Right ventricle myocardium inferior (tissue), 1 donor: Measurements from ENCODE around the gene METTL2A. TPM values are rescaled to one million over a fixed set of nuclear protein-coding genes. Genes with fewer than 3 reads are reported as not detected.
"Not testable (repeated sequence)": the region's sequence is repeated elsewhere in the genome, so short reads cannot be mapped to it uniquely, and the experiment has no call there.

Experiments
- ATAC-seq: fragments of 200-7000 bp; cut with Tn5 transposase; one replicate; pipeline ENCODE4 v1.9.1; 2020; ENCODE audit warnings: mild to moderate bottlenecking, moderate library complexity
- DNase-seq: peaks from one replicate; pipeline ENCODE4 v3.0.0; 2021; ENCODE audit errors: missing footprints
- intact Hi-C: fragments of 100-400 bp; cut with DNase I; formaldehyde crosslinking; loops from one replicate; pipeline ENCODE4 v1.11.0; 2022
- long read RNA-seq: library from polyadenylated mRNA; unstranded; transcript quantifications from one replicate; pipeline ENCODE4 v2.0.0, GENCODE V29; 2021
- total RNA-seq: library from RNA; stranded (reverse); fragmentation: NEBNext Ultra II Directional; extraction: Animal tissue kit (Norgen Biotek cat#: 25700); gene quantifications from one replicate; pipeline ENCODE4 v1.2.1, GENCODE V29; 2021
- donor health status: DM: no; HTN: yes; CAD: no; lungs with severe emphysema.

METTL2A gene
- 15.0 TPM for total RNA-seq
- long read RNA-seq, transcript METTL2A-201 (9 exons, 2,537 nt), result major isoform, 6 of 7 reads
- long read RNA-seq, partial matches to known transcripts, result 0 of 7 reads
- long read RNA-seq, other reads (novel, unspliced or antisense), result 0 of 7 reads

- ATAC-seq, result peak; percentile 96
- DNase-seq, result peak; percentile 87
- intact Hi-C loops, result not testable (repeated sequence)
These were observed at the start of gene METTL2A for GRCh38 chr17:62423647-62424461. Gene METTL2A (plus strand): TSS chr17:62423897. CDS start chr17:62423903, 6 bp downstream.

GRCh38 chr17:62380253-62380652, 43.4 kb upstream of the METTL2A start, which contains the start of gene EFCAB3:
Gene EFCAB3 (plus strand): TSS chr17:62380553. CDS start chr17:62382980, 2,427 bp downstream.
- intact Hi-C loops, result no loop called here
- ATAC-seq (no peak), DNase-seq (no peak)

- intact Hi-C loops, result no loop called here
- ATAC-seq, result no peak
- no peak for DNase-seq
These were observed 42.1 kb upstream of the METTL2A start for GRCh38 chr17:62381561-62381960.

GRCh38 chr17:62388856-62389255, 34.8 kb upstream of the METTL2A start:
- intact Hi-C loops, result no loop called here
- DNase-seq (no peak), ATAC-seq (no peak)

- ATAC-seq, result no peak
- DNase-seq, result no peak
- intact Hi-C loops, result no loop called here
These were observed 30.8 kb upstream of the METTL2A start for GRCh38 chr17:62392908-62393307.

GRCh38 chr17:62398891-62399290, 24.8 kb upstream of the METTL2A start:
- DNase-seq (no peak), ATAC-seq (no peak)
- intact Hi-C loops, result no loop called here

- DNase-seq (no peak), ATAC-seq (no peak)
- intact Hi-C loops, result no loop called here
These were observed 18.2 kb upstream of the METTL2A start for GRCh38 chr17:62405451-62405850.

GRCh38 chr17:62413090-62413489, 10.6 kb upstream of the METTL2A start:
- DNase-seq, ATAC-seq, intact Hi-C loops: not testable (repeated sequence)

GRCh38 chr17:62426214-62426613, 2.5 kb downstream of the METTL2A start:
- ATAC-seq, DNase-seq, intact Hi-C loops: not testable (repeated sequence)

- intact Hi-C loops, DNase-seq, ATAC-seq: not testable (repeated sequence)
These were observed 11.6 kb downstream of the METTL2A start for GRCh38 chr17:62435251-62435650.

- ATAC-seq, intact Hi-C loops, DNase-seq: not testable (repeated sequence)
These were observed 17.5 kb downstream of the METTL2A start for GRCh38 chr17:62441181-62441580.

- intact Hi-C loops, result no loop called here
- ATAC-seq (no peak), DNase-seq (no peak)
These were observed 20.4 kb downstream of the METTL2A start for GRCh38 chr17:62444063-62444462.

- intact Hi-C loops, DNase-seq, ATAC-seq: not testable (repeated sequence)
These were observed 22.1 kb downstream of the METTL2A start for GRCh38 chr17:62445791-62446190.

GRCh38 chr17:62452195-62452594, 28.5 kb downstream of the METTL2A start:
- not testable (repeated sequence) for DNase-seq, ATAC-seq

GRCh38 chr17:62453041-62453440, 29.3 kb downstream of the METTL2A start:
- DNase-seq, intact Hi-C loops, ATAC-seq: not testable (repeated sequence)

More at GRCh38 chr17:62452195-62452594, 28.5 kb downstream of the METTL2A start:
- intact Hi-C loops, result not testable (repeated sequence)

GRCh38 chr17:62453656-62454055, 30.0 kb downstream of the METTL2A start:
- intact Hi-C loops, result not testable (repeated sequence)

GRCh38 chr17:62454111-62454510, 30.4 kb downstream of the METTL2A start:
- DNase-seq, ATAC-seq, intact Hi-C loops: not testable (repeated sequence)

More at GRCh38 chr17:62453656-62454055, 30.0 kb downstream of the METTL2A start:
- not testable (repeated sequence) for ATAC-seq, DNase-seq

- DNase-seq, result no peak
- intact Hi-C loops, result no loop called here
- no peak for ATAC-seq
These were observed 32.3 kb downstream of the METTL2A start for GRCh38 chr17:62456016-62456415.

GRCh38 chr17:62458483-62458882, 34.8 kb downstream of the METTL2A start:
- intact Hi-C loops, ATAC-seq, DNase-seq: not testable (repeated sequence)

GRCh38 chr17:62464422-62464821, 40.7 kb downstream of the METTL2A start:
- ATAC-seq, DNase-seq, intact Hi-C loops: not testable (repeated sequence)
